Astrocyte (in vitro differentiated cells and primary cell): Measurements from ENCODE around the gene CDH19. TPM values are rescaled to one million over a fixed set of nuclear protein-coding genes. Genes with fewer than 3 reads are reported as not detected.

Experiments
- DNase-seq: peaks from one replicate; pipeline ENCODE4 v3.0.0-alpha.2; 2010; ENCODE audit warnings: low read depth
- FAIRE-seq: peaks from 2 replicates; lab custom pipeline; 2011; peaks lifted over from hg19 to GRCh38; lab: Jason Lieb, UNC
- H2AFZ ChIP-seq: 2 replicates; pipeline ENCODE4 v1.6.0; 2012; ENCODE audit warnings: low read depth, low read length, inconsistent platforms
- H3K27ac ChIP-seq: 2 replicates; pipeline ENCODE4 v1.5.1; 2011; ENCODE audit warnings: low read depth, low read length, inconsistent platforms
- H3K27me3 ChIP-seq: 2 replicates; pipeline ENCODE4 v1.6.0; 2011; ENCODE audit warnings: low read length, inconsistent platforms; ENCODE audit not compliant: insufficient read depth
- H3K36me3 ChIP-seq: 2 replicates; pipeline ENCODE4 v1.5.1; 2011; ENCODE audit warnings: low read length, inconsistent platforms; ENCODE audit not compliant: insufficient read depth
- H3K4me1 ChIP-seq: 2 replicates; pipeline ENCODE4 v1.5.1; 2011; ENCODE audit warnings: low read length, inconsistent platforms; ENCODE audit not compliant: insufficient read depth
- H3K4me2 ChIP-seq: 2 replicates; pipeline ENCODE4 v1.6.0; 2012; ENCODE audit warnings: low read length, inconsistent platforms
- H3K4me3 ChIP-seq: 2 replicates; pipeline ENCODE4 v1.5.1; 2011; ENCODE audit warnings: low read depth, mild to moderate bottlenecking, low read length, inconsistent platforms; ENCODE audit not compliant: insufficient read depth
- H3K79me2 ChIP-seq: 2 replicates; pipeline ENCODE4 v1.6.0; 2012; ENCODE audit warnings: mild to moderate bottlenecking, low read length, inconsistent platforms; ENCODE audit not compliant: insufficient read depth
- H3K9ac ChIP-seq: 2 replicates; pipeline ENCODE4 v1.6.0; 2012; ENCODE audit warnings: mild to moderate bottlenecking, low read length, inconsistent platforms
- H3K9me3 ChIP-seq: 2 replicates; pipeline ENCODE4 v1.5.1; 2012; ENCODE audit warnings: low read depth, mild to moderate bottlenecking, low read length, inconsistent platforms; ENCODE audit not compliant: insufficient read depth
- H4K20me1 ChIP-seq: 2 replicates; pipeline ENCODE4 v1.6.0; 2012; ENCODE audit warnings: low read length, inconsistent platforms; ENCODE audit not compliant: insufficient read depth
- H3K27ac Mint-ChIP-seq: one replicate; pipeline ENCODE4 v1.8.0; 2021; ENCODE audit warnings: mild to moderate bottlenecking, mixed read lengths; ENCODE audit not compliant: unreplicated experiment
- H3K27me3 Mint-ChIP-seq: one replicate; pipeline ENCODE4 v1.8.0; 2021; ENCODE audit warnings: low read depth, mixed read lengths; ENCODE audit not compliant: unreplicated experiment
- H3K36me3 Mint-ChIP-seq: one replicate; pipeline ENCODE4 v1.8.0; 2021; ENCODE audit warnings: low read depth, mixed read lengths; ENCODE audit not compliant: unreplicated experiment
- H3K4me1 Mint-ChIP-seq: one replicate; pipeline ENCODE4 v1.8.0; 2021; ENCODE audit warnings: low read depth, mixed read lengths; ENCODE audit not compliant: unreplicated experiment
- H3K4me3 Mint-ChIP-seq: one replicate; pipeline ENCODE4 v1.8.0; 2021; ENCODE audit warnings: mild to moderate bottlenecking, moderate library complexity, mixed read lengths; ENCODE audit not compliant: unreplicated experiment
- H3K9me3 Mint-ChIP-seq: one replicate; pipeline ENCODE4 v1.8.0; 2021; ENCODE audit warnings: mild to moderate bottlenecking, mixed read lengths; ENCODE audit not compliant: unreplicated experiment
- CTCF ChIP-seq: IDR thresholded peaks from 2 replicates; pipeline ENCODE4 v1.5.1; 2011; ENCODE audit warnings: low read depth, mild to moderate bottlenecking, inconsistent platforms, low read length, moderate library complexity; ENCODE audit not compliant: insufficient read depth
- EZH2 ChIP-seq: IDR thresholded peaks from 2 replicates; pipeline ENCODE4 v1.6.1; 2012; ENCODE audit warnings: mild to moderate bottlenecking, low read length, inconsistent platforms; ENCODE audit not compliant: insufficient read depth
- total RNA-seq: library from RNA; stranded (reverse); gene quantifications from 2 replicates; pipeline ENCODE4 v1.2.1, GENCODE V29; 2021

The CDH19 gene
- total RNA-seq, 1 donor from 2014 or later, result not detected

DNA sequence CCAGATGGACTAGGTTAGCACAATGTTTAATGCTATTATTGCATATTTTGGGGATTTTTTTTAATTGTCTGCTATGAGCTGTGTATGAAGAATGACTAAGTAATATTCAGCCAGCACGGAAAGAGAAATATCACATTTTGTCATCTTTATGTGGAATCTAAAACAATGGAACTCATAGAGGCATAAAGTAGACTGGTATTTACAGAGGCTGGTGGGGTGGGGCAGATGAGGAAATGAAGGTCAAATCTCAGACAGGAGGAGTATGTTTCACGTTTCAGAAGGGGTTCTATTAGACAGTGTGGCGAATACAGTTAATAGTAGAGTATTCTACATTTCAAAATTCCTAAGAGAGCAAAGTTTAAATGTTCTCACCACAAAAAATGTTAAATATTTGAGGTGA, 4.7 kb downstream of the CDH19 start:
- no peak overlapping the region for H3K4me3 Mint-ChIP-seq
- H3K4me1 Mint-ChIP-seq, result no peaks in the 10 kb centered on the region
- no peak for FAIRE-seq

GRCh38 chr18:66587430-66587829, 16.5 kb downstream of the CDH19 start:
- Histone ChIP-seq H2AFZ (no peak overlapping the region), H4K20me1 (no peaks in the 10 kb centered on the region), H3K4me2 (no peak overlapping the region), H3K4me1 (no peaks in the 10 kb centered on the region), H3K27ac (no peak overlapping the region), H3K9ac (no peak overlapping the region), H3K27me3 (no peaks in the 10 kb centered on the region), H3K36me3 (no peaks in the 10 kb centered on the region), H3K4me3 (no peak overlapping the region), H3K79me2 (no peaks in the 10 kb centered on the region), H3K9me3 (no peaks in the 10 kb centered on the region)
- Mint-ChIP-seq H3K9me3 (no peaks in the 10 kb centered on the region), H3K4me1 (no peaks in the 10 kb centered on the region), H3K4me3 (no peak overlapping the region), H3K27ac (no peak overlapping the region), H3K27me3 (no peaks in the 10 kb centered on the region), H3K36me3 (no peaks in the 10 kb centered on the region)
- TF ChIP-seq CTCF, result no peak
- TF ChIP-seq EZH2, result no peak
- DNase-seq, result no peak
- FAIRE-seq, result no peak

More for the DNA sequence above, 4.7 kb downstream of the CDH19 start:
- TF ChIP-seq EZH2 (no peak), CTCF (no peak)
- no peaks in the 10 kb centered on the region for H3K9me3 Mint-ChIP-seq
- Histone ChIP-seq H3K79me2 (no peaks in the 10 kb centered on the region), H3K9me3 (no peaks in the 10 kb centered on the region), H3K4me1 (no peaks in the 10 kb centered on the region), H3K36me3 (no peaks in the 10 kb centered on the region), H3K27me3 (no peaks in the 10 kb centered on the region), H2AFZ (no peak overlapping the region), H4K20me1 (no peaks in the 10 kb centered on the region), H3K9ac (no peak overlapping the region), H3K4me2 (no peak overlapping the region), H3K4me3 (no peak overlapping the region), H3K27ac (no peak overlapping the region)
- no peaks in the 10 kb centered on the region for H3K36me3 Mint-ChIP-seq
- H3K27me3 Mint-ChIP-seq, result no peaks in the 10 kb centered on the region
- peak; percentile 7 for DNase-seq
- H3K27ac Mint-ChIP-seq, result no peak overlapping the region

- Histone ChIP-seq H3K27ac (no peak overlapping the region), H2AFZ (no peak overlapping the region), H3K9ac (no peak overlapping the region), H3K36me3 (no peaks in the 10 kb centered on the region), H3K79me2 (no peaks in the 10 kb centered on the region), H3K27me3 (no peaks in the 10 kb centered on the region), H3K9me3 (no peaks in the 10 kb centered on the region), H3K4me3 (no peak overlapping the region), H3K4me2 (no peak overlapping the region), H3K4me1 (no peaks in the 10 kb centered on the region), H4K20me1 (no peaks in the 10 kb centered on the region)
- no peak overlapping the region for H3K27ac Mint-ChIP-seq
- H3K36me3 Mint-ChIP-seq, result no peaks in the 10 kb centered on the region
- FAIRE-seq (no peak), DNase-seq (peak; percentile 6)
- no peaks in the 10 kb centered on the region for H3K27me3 Mint-ChIP-seq
- no peak for TF ChIP-seq CTCF
- TF ChIP-seq EZH2, result no peak
- H3K4me1 Mint-ChIP-seq, result no peaks in the 10 kb centered on the region
- no peaks in the 10 kb centered on the region for H3K9me3 Mint-ChIP-seq
- no peak overlapping the region for H3K4me3 Mint-ChIP-seq
These were observed 21.7 kb downstream of the CDH19 start for GRCh38 chr18:66582211-66582610.
